ENCODE data around the gene DEFB128. TPM values are rescaled to one million over a fixed set of nuclear protein-coding genes. Genes with fewer than 3 reads are reported as not detected.
"Not testable (repeated sequence)": the region's sequence is repeated elsewhere in the genome, so short reads cannot be mapped to it uniquely, and the experiment has no call there.

The DEFB128 gene
- total RNA-seq, 2 donors from 2014 or later: not detected

DNA sequence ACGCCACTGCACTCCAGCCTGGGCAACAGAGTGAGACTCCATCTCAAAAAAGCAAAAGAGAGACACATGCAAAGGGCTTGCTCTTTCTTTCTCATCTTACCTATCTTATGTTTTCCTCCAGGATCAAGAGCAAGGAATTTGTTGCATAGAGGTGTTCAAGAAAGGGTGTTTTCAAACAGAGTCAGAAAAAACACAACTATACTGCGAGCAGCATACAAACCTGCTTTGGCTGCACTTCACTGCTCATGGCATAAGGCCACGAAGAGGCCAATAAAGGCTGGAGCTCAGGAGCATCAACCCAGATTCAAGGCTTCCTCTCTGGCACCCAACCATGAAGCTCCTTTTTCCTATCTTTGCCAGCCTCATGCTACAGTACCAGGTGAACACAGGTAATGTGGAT lies 37.4 kb upstream of the DEFB128 start, which contains the start of gene DEFB129:
Gene DEFB129, plus strand, starts transcription at position 301 of the 400 bp plus-strand sequence. Its CDS starts 31 bp downstream, at position 332.
- H3K9me3 ChIP-seq: no peaks in the 10 kb centered on the region
- no peaks in the 10 kb centered on the region for H3K4me1 ChIP-seq (ENCODE audit: control insufficient read depth in 1 of 2, low read depth in 2 of 2)
- DNase-seq (ENCODE audit: low spot score) (no peak), ATAC-seq (ENCODE audit: insufficient number of reproducible peaks, low FRiP score, low read depth) (no peak)
- H3K27ac ChIP-seq: no peak within 1 kb of the TSS
- no peaks in the 10 kb centered on the region for H3K36me3 ChIP-seq
- H3K27me3 ChIP-seq (replicated peaks; ENCODE audit: insufficient read depth): no peaks in the 10 kb centered on the region
- H3K4me3 ChIP-seq: no peak within 1 kb of the TSS
- TF ChIP-seq CTCF (IDR thresholded peaks at IDR 0.05): no peak

- H3K4me1 ChIP-seq (ENCODE audit: control insufficient read depth in 1 of 2, low read depth in 2 of 2); H3K4me3 ChIP-seq; ATAC-seq (ENCODE audit: insufficient number of reproducible peaks, low FRiP score, low read depth); H3K27ac ChIP-seq; H3K36me3 ChIP-seq; H3K27me3 ChIP-seq (replicated peaks; ENCODE audit: insufficient read depth); H3K9me3 ChIP-seq; DNase-seq (ENCODE audit: low spot score): not testable (repeated sequence)
Observed at GRCh38 chr20:225879-226278, 36.4 kb upstream of the DEFB128 start.

- ATAC-seq (ENCODE audit: insufficient number of reproducible peaks, low FRiP score, low read depth) (no peak), DNase-seq (ENCODE audit: low spot score) (no peak)
- TF ChIP-seq CTCF (IDR thresholded peaks at IDR 0.05): no peak
- Histone ChIP-seq H3K4me1 (ENCODE audit: control insufficient read depth in 1 of 2, low read depth in 2 of 2) (no peaks in the 10 kb centered on the region), H3K27me3 (replicated peaks; ENCODE audit: insufficient read depth) (no peaks in the 10 kb centered on the region), H3K9me3 (no peaks in the 10 kb centered on the region), H3K36me3 (no peaks in the 10 kb centered on the region), H3K4me3 (no peak overlapping the region), H3K27ac (no peak overlapping the region)
Observed at GRCh38 chr20:221258-221830, 31.8 kb upstream of the DEFB128 start.

GRCh38 chr20:219290-220115 lies 30.0 kb upstream of the DEFB128 start:
- H3K27me3 ChIP-seq (replicated peaks; ENCODE audit: insufficient read depth): no peaks in the 10 kb centered on the region
- H3K36me3 ChIP-seq: no peaks in the 10 kb centered on the region
- H3K9me3 ChIP-seq: no peaks in the 10 kb centered on the region
- no peak overlapping the region for H3K4me3 ChIP-seq
- no peak for ATAC-seq (ENCODE audit: insufficient number of reproducible peaks, low FRiP score, low read depth)
- DNase-seq (ENCODE audit: low spot score): no peak
- no peaks in the 10 kb centered on the region for H3K4me1 ChIP-seq (ENCODE audit: control insufficient read depth in 1 of 2, low read depth in 2 of 2)
- no peak for TF ChIP-seq CTCF (IDR thresholded peaks at IDR 0.05)
- no peak overlapping the region for H3K27ac ChIP-seq

- DNase-seq (ENCODE audit: low spot score) (no peak), ATAC-seq (ENCODE audit: insufficient number of reproducible peaks, low FRiP score, low read depth) (no peak)
- Histone ChIP-seq H3K27me3 (replicated peaks; ENCODE audit: insufficient read depth) (no peaks in the 10 kb centered on the region), H3K27ac (no peak overlapping the region), H3K36me3 (no peaks in the 10 kb centered on the region), H3K4me3 (no peak overlapping the region), H3K9me3 (no peaks in the 10 kb centered on the region), H3K4me1 (ENCODE audit: control insufficient read depth in 1 of 2, low read depth in 2 of 2) (no peaks in the 10 kb centered on the region)
- no peak for TF ChIP-seq CTCF (IDR thresholded peaks at IDR 0.05)
Observed at GRCh38 chr20:217266-217665, 27.8 kb upstream of the DEFB128 start.
